ENCODE measurements around the gene GLI1.

Gene GLI1

GRCh38 chr12:57518176-57518919 lies 58.8 kb downstream of the GLI1 start:
- no peak for DNase-seq (ENCODE audit: low read depth in 2 of 2)

GRCh38 chr12:57518920-57519795 lies 59.6 kb downstream of the GLI1 start:
- no peak for DNase-seq (ENCODE audit: low read depth in 2 of 2)

GRCh38 chr12:57519796-57520052 lies 60.1 kb downstream of the GLI1 start:
- DNase-seq (ENCODE audit: low read depth in 2 of 2), result peak in 1 of 2 donors; percentile 15

- peak; percentile 99 to 100 for DNase-seq (ENCODE audit: low read depth in 2 of 2)
Measured at GRCh38 chr12:57520053-57520818, 60.7 kb downstream of the GLI1 start, which contains the start of gene DDIT3. TSS of gene DDIT3 (minus strand) at chr12:57520514. CDS start at chr12:57517406, 3,108 bp downstream.

GRCh38 chr12:57521525-57522010 lies 62.0 kb downstream of the GLI1 start:
- no peak for DNase-seq (ENCODE audit: low read depth in 2 of 2)
